OCI-LY7 (cell line): ENCODE measurements around the gene ZDHHC13. TPM values are rescaled to one million over a fixed set of nuclear protein-coding genes. Genes with fewer than 3 reads are reported as not detected.

Experiments
- BruUV-seq: library from RNA; stranded (reverse); fragments of 400-500 nt; replicated peaks from 2 replicates; lab custom pipeline; 2021; lab: Mats Ljungman, UMichigan
- CTCF ChIA-PET: fragments of 300-600 bp; sonication (Branson Sonifier 250); formaldehyde crosslinking; loops from one replicate; lab custom pipeline; 2022; ENCODE audit warnings: antibody characterized with exemption; ENCODE audit not compliant: unreplicated experiment; lab: Charles Lee
- POLR2A ChIA-PET: fragments of 300-600 bp; sonication (Branson Sonifier 250); formaldehyde crosslinking; loops from one replicate; lab custom pipeline; 2022; ENCODE audit warnings: antibody characterized with exemption; lab: Charles Lee
- DNase-seq: peaks from one replicate; pipeline ENCODE4 v3.0.0-alpha.2; 2015; ENCODE audit warnings: low spot score
- H2AFZ ChIP-seq: fragments of 200-600 bp; sonication (generic), shearing (Covaris generic); 2 replicates; pipeline ENCODE4 v1.6.1; 2014; ENCODE audit warnings: mild to moderate bottlenecking, antibody characterized with exemption, low read length, moderate library complexity
- H3K27ac ChIP-seq: fragments of 200-600 bp; sonication (generic); 2 replicates; pipeline ENCODE4 v1.5.1; 2014; ENCODE audit warnings: mixed run types, low read depth, mild to moderate bottlenecking, moderate library complexity, low read length, inconsistent platforms; ENCODE audit not compliant: poor library complexity, severe bottlenecking
- H3K36me3 ChIP-seq: fragments of 200-600 bp; sonication (generic); 2 replicates; pipeline ENCODE4 v1.6.1; 2014; ENCODE audit warnings: mild to moderate bottlenecking, antibody characterized with exemption, low read length, moderate library complexity, mixed read lengths; ENCODE audit not compliant: insufficient read depth
- H3K4me1 ChIP-seq: fragments of 200-600 bp; sonication (generic); 2 replicates; pipeline ENCODE4 v1.5.1; 2014; ENCODE audit warnings: mild to moderate bottlenecking, low read length; ENCODE audit not compliant: insufficient read depth, poor library complexity, severe bottlenecking
- H3K4me2 ChIP-seq: fragments of 200-600 bp; sonication (generic); 2 replicates; pipeline ENCODE4 v1.6.1; 2014; ENCODE audit warnings: mild to moderate bottlenecking, low read length
- H3K4me3 ChIP-seq: fragments of 200-600 bp; sonication (generic); 2 replicates; pipeline ENCODE4 v1.5.1; 2014; ENCODE audit warnings: mild to moderate bottlenecking, low read depth, low read length; ENCODE audit not compliant: poor library complexity, severe bottlenecking
- H3K79me2 ChIP-seq: fragments of 200-600 bp; sonication (generic); 2 replicates; pipeline ENCODE4 v1.6.1; 2016; ENCODE audit warnings: low read depth, mild to moderate bottlenecking, low read length, moderate library complexity, mixed read lengths; ENCODE audit not compliant: insufficient read depth
- H3K9me2 ChIP-seq: fragments of 200-600 bp; sonication (generic); 2 replicates; pipeline ENCODE4 v1.6.1; 2016; ENCODE audit warnings: mild to moderate bottlenecking, low read length, mixed read lengths; ENCODE audit not compliant: insufficient read depth
- H3K9me3 ChIP-seq: fragments of 200-600 bp; sonication (generic); 2 replicates; pipeline ENCODE4 v1.6.1; 2014; ENCODE audit warnings: mild to moderate bottlenecking, mixed run types, low read length, mixed read lengths
- H4K20me1 ChIP-seq: fragments of 200-600 bp; sonication (generic); 2 replicates; pipeline ENCODE4 v1.6.1; 2014; ENCODE audit warnings: mild to moderate bottlenecking, antibody characterized with exemption, low read length, moderate library complexity, mixed read lengths; ENCODE audit not compliant: insufficient read depth
- EZH2phosphoT487 ChIP-seq: fragments of 200-600 bp; sonication (generic); IDR thresholded peaks from 2 replicates; pipeline ENCODE4 v1.6.1; 2018; ENCODE audit warnings: low read depth, borderline replicate concordance, mild to moderate bottlenecking, mixed run types, antibody characterized with exemption, low read length, moderate library complexity, mixed read lengths
- intact Hi-C: fragments of 100-400 bp; cut with micrococcal nuclease; formaldehyde crosslinking; loops from one replicate; pipeline ENCODE4 v1.10.0; 2022; ENCODE audit not compliant: unreplicated experiment
- total RNA-seq, 2 experiments: library from RNA; depleted of rRNA in 1 of 2; stranded (reverse); fragments of >200 nt in 1 of 2; shearing (Covaris generic) in 1 of 2; gene quantifications; 2 replicates each; pipeline ENCODE4 v1.2.3, GENCODE V29; 2014 to 2022
- TF ChIP-seq, protein P1 (sequence below): fragments of 200-600 bp; sonication (generic); conservative IDR thresholded peaks from 2 replicates; pipeline ENCODE4 v1.5.1; 2014; ENCODE audit warnings: mild to moderate bottlenecking, antibody characterized with exemption, low read length, moderate library complexity, mixed read lengths

Gene ZDHHC13
- total RNA-seq, 2 experiments from 2014 or later, result 25.0 to 28.1 TPM

DNA sequence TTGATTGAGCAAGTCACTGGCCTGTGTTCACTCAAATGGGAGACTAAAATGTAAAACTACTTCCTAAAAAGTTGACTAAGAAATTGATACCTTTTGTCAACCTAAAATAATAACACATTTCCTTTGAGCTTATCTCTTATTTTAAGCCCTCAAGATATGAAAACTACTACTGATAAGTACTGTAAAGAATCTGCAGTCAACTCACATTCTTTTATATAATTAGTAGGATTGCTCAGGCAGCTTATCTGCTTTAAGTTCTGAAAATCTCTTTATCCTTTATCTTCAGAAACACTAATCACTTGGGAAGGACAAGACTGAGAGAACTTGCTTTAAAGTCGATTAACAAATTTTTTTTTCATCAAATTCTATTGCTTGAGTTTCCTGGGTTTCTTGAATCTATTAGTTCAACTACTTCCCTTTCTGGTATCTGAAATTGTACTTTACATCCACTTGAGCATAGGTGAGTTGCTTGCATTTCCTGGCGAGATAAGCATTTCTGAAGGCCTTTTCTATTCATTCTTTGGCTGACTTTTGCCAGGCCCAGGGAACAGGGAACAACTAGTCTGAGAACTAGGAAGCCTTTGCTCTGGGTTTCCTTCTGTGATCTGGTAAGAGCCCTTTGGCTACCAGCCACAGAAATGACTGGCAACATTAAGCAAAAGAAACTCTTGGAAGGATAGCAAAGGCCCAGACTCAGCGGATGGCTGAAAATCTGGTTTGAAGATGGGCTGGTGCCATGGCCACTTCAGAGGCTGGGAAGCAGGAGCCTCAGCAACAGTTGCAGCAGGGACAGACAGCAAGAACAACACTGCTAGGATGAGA, 104.1 kb downstream of the ZDHHC13 start:
- ChIA-PET CTCF (no interaction called here), POLR2A (no interaction called here)
- Histone ChIP-seq H3K9me3 (no peaks in the 10 kb centered on the region), H3K4me1 (no peaks in the 10 kb centered on the region), H4K20me1 (no peaks in the 10 kb centered on the region), H2AFZ (no peak overlapping the region), H3K4me2 (no peak overlapping the region), H3K27ac (no peak overlapping the region), H3K79me2 (no peaks in the 10 kb centered on the region), H3K9me2 (no peaks in the 10 kb centered on the region), H3K36me3 (peaks cover 42% of the 10 kb centered on the region), H3K4me3 (no peak overlapping the region)
- intact Hi-C loops, result no loop called here
- no peak for TF ChIP-seq EZH2phosphoT487
- TF ChIP-seq, protein P1, sequence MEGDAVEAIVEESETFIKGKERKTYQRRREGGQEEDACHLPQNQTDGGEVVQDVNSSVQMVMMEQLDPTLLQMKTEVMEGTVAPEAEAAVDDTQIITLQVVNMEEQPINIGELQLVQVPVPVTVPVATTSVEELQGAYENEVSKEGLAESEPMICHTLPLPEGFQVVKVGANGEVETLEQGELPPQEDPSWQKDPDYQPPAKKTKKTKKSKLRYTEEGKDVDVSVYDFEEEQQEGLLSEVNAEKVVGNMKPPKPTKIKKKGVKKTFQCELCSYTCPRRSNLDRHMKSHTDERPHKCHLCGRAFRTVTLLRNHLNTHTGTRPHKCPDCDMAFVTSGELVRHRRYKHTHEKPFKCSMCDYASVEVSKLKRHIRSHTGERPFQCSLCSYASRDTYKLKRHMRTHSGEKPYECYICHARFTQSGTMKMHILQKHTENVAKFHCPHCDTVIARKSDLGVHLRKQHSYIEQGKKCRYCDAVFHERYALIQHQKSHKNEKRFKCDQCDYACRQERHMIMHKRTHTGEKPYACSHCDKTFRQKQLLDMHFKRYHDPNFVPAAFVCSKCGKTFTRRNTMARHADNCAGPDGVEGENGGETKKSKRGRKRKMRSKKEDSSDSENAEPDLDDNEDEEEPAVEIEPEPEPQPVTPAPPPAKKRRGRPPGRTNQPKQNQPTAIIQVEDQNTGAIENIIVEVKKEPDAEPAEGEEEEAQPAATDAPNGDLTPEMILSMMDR, result no peak
- DNase-seq, result no peak
- no TSS peak for BruUV-seq

- peaks cover 4% of the 10 kb centered on the region; the same call in 1 of the 2 replicates for H3K79me2 ChIP-seq
- intact Hi-C loops, result no loop called here
- no peaks in the 10 kb centered on the region for H4K20me1 ChIP-seq
- H3K9me2 ChIP-seq, result no peaks in the 10 kb centered on the region
- no peaks in the 10 kb centered on the region for H3K9me3 ChIP-seq
- TF ChIP-seq EZH2phosphoT487, result no peak
- TF ChIP-seq, protein P1, result no peak
- POLR2A ChIA-PET, result no interaction called here
- H3K27ac ChIP-seq, result no peak overlapping the region
- no peak for DNase-seq
- no peaks in the 10 kb centered on the region for H3K4me1 ChIP-seq
- BruUV-seq, result no TSS peak
- H3K4me2 ChIP-seq, result no peak overlapping the region
- H3K4me3 ChIP-seq, result no peak overlapping the region
- CTCF ChIA-PET, result no interaction called here
- H3K36me3 ChIP-seq, result peaks cover 82% of the 10 kb centered on the region
- no peak overlapping the region for H2AFZ ChIP-seq
Observed at GRCh38 chr11:19225123-19225522, 108.2 kb downstream of the ZDHHC13 start.

DNA sequence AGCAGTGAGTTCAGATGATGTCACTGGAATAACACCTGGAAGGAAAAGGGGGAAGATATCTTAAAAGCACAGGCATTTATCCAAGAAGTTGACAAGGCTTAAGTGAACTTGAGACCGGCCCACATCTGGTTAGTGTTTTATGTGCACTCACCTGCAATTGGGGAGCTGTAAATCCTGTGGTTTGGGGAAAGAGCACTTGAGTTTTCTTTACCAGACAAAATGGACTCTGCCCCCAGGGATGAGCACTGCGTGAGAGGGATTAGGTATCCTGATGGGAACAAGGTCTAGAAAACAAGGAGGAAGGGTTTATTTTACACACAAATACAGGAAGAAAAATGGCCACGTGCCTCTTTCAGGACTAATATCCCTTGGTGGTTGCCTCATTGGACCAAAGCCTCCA, 108.6 kb downstream of the ZDHHC13 start:
- Histone ChIP-seq H2AFZ (no peak overlapping the region), H3K36me3 (peaks cover 87% of the 10 kb centered on the region), H3K4me2 (no peak overlapping the region), H4K20me1 (no peaks in the 10 kb centered on the region), H3K4me3 (no peak overlapping the region), H3K27ac (no peak overlapping the region), H3K4me1 (no peaks in the 10 kb centered on the region), H3K9me2 (no peaks in the 10 kb centered on the region), H3K79me2 (peaks cover 5% of the 10 kb centered on the region; the same call in 1 of the 2 replicates), H3K9me3 (no peaks in the 10 kb centered on the region)
- DNase-seq, result no peak
- ChIA-PET CTCF (no interaction called here), POLR2A (no interaction called here)
- intact Hi-C loops, result no loop called here
- no TSS peak for BruUV-seq
- TF ChIP-seq, protein P1, result no peak
- no peak for TF ChIP-seq EZH2phosphoT487
